Endothelial cell of hepatic sinusoid (primary cell): ENCODE results near the gene TRAF4.

ENCODE experiments used
- in situ Hi-C: cut with HindIII; loops from 2 replicates; pipeline ENCODE4 v1.10.0; 2017; ENCODE audit warnings: low sequenced_read_pairs

Gene TRAF4, protein sequence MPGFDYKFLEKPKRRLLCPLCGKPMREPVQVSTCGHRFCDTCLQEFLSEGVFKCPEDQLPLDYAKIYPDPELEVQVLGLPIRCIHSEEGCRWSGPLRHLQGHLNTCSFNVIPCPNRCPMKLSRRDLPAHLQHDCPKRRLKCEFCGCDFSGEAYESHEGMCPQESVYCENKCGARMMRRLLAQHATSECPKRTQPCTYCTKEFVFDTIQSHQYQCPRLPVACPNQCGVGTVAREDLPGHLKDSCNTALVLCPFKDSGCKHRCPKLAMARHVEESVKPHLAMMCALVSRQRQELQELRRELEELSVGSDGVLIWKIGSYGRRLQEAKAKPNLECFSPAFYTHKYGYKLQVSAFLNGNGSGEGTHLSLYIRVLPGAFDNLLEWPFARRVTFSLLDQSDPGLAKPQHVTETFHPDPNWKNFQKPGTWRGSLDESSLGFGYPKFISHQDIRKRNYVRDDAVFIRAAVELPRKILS

DNA sequence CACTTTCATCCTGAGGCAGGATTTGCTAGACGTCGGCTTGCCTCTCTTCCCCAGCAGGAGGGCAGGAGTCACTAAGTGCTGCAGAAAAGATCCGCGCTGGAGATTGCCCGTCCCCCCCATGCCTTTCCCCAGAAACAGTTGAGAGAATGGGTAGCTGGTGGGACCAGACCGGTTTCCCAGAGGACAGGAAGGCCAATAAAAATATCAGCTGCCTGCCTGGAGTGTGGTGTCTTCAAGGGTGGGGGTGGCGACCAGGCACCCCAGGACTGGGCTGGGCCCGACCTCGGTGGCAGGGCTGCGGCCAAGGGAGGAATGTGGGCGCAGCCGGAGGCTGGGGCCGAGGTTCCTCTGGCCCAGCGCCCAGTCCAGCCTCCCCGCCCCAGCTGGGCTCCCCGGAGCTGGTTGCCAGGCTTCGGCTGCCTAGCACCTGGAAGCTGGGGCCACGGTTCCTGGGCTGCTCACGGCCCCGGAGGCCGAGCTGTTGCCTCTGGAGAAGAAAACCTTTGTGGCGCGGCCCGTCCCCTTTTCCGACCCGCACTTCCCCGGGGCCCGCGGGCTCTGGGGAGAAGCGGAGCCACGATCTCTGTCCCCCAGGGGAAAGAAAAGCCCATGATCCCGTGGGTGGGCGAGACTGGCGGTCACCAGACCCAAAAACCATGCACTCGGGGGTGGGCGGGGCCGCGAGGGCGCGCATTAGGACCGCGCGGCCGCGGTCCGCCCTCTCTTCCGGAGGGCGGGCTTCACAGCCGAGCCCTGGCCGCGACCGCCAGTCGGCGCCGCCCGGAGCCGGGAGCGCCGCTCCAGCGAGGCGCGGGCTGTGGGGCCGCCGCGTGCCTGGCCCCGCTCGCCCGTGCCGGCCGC, at the start of gene TRAF4:
TRAF4 (plus strand) TSS at position 769 of the 861 bp plus-strand sequence. CDS start 102 bp downstream, outside the sequence.
- in situ Hi-C loops = no loop called here

DNA sequence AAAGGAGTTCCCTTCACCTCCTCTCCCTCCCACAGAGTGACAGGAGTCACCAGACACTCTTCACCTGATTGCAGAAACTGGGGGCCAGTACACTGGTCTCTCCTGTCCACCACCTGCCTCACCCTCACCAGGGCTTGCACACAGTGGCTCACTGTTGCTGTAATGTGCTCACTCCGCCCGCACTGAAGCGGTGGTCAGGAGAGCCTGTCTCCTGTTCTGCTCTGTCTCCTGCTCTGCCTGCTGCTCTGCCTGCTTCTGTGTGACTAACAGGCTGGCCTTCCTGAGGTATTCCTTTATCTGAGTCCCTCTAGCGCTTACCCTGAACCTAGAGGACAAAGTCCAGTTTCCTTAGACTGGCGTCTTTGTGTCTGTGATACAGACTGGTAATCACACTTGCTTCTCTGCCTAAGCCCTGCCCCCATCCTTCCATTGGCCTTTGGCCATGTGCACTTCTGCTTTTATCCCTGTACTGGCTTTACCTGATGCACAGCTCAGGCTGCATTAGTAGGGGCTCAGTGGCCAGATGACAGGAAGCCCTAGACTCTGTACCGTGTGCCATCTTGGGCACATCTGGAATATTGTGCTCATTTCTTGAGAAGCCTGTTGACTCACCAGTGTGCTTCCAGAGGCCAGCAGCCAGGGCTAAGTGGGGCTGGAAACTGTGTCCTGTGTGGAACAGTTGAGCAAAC, 45.4 kb upstream of the TRAF4 start:
- in situ Hi-C loops = no loop called here

DNA sequence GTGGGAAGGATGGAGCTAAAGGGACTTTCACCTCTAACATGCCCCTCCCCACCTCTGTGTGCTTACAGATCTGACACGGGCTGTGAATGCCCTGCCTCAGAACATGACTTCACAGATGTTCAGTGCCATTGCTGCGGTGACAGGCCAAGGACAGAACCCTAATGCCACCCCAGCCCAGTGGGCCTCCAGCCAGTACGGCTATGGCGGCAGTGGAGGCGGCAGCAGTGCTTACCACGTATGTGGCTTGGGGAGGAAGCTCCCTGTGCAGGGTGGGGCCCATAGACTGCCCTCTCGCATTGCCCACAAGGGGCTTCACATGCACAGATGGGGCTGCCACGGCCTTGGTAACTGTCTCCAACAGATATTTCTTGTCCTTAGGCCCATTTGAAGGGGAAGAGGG, 43.5 kb upstream of the TRAF4 start:
- in situ Hi-C loops = no loop called here

DNA sequence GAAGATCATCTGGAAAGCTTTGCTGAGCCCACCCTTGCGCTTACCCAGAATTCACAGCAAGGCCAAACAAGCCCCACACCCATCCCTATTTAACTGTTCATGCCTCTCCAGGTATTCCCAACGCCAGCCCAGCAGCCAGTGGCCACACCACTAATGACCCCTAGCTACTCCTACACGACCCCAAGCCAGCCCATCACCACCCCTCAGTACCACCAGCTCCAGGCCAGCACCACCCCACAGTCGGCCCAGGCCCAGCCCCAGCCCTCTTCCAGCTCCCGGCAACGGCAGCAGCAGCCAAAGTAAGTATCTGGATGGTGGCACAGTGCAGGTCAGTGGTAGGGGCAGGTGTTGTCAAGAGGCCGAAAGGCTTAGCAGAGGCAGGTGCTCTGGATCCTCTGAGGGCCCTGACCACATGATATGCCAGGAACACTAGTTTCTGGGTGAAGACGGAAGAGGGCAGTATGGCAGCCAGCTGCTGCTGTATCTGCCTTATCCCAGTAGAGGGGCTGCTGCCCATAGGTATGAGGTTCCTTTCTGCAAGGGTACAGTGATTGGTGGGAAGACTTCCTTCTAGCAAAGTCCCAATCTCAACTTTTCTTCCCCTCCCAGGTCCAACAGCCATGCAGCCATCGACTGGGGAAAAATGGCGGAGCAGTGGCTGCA, 42.9 kb upstream of the TRAF4 start:
- in situ Hi-C loops = no loop called here

DNA sequence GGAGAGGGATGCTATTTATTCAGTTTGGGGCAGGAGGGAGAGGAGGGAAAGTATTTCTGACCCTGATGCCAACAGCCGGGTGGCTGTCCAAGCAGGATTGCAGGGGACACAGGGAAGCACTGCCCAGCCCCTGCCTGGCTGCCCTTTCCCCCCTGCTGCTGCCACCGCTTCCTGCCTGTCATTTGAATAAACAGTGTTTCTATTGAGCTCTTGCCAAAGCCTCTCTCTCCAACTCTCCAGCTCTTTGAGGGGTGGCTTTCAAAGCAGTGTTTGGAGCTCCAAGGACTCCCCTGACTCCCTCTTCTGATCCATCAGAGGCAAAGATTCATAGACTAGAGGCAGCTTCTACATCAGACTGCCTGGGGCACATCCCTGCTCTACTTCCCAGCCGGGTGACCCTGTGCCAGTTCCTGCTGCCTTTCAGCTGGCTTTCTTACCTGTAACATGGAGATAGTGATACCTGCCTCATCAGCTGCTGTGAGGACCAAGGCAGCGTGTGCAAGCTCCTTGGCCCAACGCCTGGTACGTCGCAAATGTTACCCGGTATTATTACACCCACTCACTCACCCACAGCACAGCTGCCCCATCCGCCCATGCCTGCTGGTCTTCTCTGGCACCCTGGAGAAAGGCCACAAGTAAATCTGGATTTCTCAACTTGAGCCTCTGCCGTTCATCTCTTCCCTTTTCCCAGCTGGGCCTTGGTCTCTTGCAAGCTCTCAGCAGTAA, 41.6 kb upstream of the TRAF4 start:
- in situ Hi-C loops = no loop called here

DNA sequence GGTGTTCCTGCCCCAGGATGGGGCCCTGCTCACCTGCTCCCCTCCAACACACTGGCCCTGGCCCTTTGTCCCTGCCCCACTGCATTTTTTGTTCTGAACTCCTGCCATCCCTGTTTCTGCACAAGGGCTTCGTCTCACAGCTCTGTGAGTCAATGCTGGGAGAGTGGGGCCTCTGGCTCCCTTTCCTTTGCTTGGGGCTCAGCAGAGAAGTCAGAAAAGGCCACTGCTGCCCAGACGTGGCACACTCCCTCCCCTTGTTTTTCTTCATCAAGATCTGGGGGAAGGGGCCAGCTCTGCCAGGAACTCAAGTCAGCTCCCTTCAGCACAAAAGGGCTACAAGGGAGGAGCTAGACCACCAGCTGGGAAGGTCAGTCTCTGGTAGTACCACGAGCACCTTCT, 41.1 kb upstream of the TRAF4 start:
- in situ Hi-C loops = no loop called here

DNA sequence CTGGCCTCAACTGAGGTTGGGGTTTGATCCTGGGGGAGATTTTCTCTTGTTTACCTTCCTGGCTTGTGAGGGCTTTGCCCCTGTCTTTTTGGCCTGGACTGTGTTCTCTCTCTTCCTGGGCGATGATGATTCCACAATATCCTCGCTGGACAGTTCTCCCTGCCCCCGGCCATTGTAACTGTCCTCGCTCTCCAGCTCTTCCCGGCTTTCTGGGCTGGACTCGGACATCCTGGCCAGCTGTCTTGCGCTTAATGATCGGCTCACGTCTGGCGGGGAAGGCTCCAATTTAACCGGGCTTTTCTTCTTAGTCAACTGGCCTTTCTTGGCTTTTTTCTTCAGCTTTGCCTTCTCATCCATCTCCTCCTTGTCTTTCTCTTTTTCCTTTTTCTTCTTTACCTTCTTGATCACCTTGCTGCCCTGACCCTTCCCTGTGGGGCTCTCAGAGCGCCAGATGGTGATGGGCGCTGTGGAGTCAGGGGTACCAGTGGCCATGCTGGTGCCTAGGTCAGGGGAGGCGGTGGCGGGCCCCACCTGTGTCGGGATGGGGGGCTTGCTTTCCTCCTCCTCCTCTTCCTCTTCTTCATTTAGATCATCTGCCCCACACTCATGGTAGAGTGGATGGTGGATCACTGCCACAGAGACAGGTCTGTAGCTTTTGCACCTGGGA, 40.1 kb upstream of the TRAF4 start:
- in situ Hi-C loops = no loop called here

DNA sequence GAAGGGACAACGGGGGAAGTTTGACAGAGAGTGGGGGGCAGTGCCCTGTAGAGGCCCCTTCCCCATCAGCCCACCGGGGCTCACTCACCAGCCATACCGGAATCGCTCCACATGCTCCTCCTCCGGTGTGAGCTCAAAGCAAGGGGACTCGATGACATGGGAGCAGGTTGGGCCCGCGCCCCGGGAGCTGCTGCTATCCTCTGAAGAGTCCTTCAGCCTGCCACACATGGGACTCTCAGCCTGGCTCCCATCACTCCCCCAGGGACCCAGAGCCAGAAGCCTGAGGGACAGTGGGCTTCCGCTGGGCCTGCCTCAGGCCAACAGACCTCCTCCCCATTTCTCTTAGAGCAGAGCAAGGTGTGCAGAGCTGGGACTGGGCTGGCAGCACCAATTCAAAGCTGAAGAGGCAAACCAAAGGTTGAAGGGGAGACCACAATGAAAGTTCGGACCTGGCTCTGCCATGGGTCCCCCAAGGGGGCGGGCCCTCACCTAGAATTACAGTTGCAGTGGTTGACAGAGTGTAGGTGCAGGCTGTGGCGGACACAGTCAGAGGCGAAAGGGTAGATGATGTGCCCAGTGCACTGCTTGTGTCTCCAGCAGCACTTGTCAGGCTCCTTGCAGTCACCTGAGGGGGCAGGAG, 39.5 kb upstream of the TRAF4 start:
- in situ Hi-C loops = no loop called here

DNA sequence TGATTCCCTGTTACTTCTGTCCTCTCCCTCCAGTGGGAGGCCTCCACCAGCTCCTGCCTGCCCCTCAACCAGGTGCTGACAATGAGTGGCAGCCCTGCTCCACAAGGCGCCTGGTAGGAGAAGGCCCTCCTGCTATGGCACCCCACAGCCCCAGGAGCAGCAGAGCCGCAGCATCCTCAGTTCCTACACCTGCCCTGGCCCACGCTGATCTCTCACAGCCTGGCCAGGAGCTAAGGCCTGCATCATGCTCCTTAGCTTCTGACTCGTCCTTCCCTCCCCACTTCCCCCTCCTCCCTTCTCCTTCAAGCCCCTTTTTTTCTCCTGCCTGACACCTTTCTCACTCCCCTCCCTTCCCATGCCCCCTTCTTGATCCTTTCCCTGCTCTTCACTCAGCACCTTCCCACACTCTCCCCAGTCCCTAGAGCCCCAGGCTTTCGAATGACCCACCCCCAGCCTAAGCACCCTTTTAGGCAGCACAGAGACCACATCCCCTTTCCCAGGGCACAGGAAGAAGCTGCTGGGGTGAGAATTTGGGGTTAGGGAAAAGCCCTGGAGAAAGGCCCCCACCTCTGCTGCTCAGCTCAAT, 38.6 kb upstream of the TRAF4 start:
- in situ Hi-C loops = no loop called here

DNA sequence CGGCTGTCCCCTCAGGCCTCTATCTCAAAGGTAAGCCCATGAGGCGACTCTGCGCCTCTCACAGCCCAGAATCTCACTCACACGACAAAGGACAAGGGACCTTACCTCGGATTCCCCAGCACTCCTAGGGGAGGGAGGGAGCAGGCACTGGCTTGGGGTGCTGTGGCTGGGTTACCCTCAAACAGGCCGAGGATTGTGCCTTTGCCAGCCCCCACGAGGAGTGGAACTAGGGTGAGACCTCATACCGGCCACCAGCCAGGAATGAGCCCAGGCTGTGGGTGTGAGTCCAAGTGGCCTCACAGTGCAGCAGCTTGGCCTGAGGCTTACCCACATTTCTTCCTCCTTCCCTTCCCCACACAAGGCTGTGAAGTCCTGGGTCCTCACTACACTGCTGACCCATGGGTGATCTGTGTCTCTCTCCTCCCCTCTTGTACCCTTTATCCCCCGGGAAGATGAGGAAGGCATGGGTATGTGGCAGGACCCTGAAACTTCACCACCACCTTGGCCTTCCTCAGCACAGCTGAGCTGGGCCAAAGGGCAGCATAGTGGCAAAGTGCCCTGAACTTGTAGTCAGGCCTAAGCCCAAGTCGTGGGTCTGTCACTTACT, 38.0 kb upstream of the TRAF4 start:
- in situ Hi-C loops = no loop called here

DNA sequence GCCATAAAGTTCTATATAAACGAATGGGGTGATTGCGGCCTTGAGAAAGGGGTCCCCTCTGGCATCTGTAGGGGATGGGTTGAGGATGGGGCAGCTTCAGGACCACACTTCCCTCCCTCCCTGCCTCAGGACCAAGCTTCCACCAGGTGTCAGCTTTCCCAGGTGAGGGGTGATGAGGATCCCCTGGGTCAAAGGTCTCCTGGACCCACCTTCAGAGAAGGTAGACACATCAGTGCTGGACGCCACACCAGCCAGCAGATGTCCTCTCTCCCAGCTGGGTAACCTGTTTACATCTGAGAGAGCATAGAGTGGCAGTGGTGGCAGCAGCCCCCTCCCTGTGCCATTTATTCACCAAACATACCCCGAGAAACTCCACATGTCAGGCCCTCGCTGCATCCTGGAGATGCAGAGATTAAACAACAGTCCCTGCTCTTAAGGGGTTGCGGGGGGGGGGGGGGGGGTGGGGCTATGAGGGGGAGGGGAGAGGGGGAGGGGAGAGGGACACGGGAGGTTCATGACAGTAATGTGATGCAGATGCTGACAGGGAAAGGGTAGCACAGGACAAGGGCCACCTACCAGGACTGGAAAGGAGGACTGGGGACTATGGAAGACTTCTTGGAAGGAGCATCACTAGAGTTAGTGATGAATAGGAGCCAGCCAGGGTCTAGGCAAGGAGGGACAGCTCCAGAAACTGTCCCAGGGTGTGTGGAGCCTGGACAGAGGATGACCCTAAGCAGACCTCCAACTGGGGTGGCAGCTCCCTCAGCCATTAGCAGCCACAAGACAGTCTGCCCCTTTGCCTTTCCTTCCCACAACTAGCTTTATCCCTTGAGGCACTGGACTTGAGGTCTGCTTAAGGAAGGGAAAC, 37.1 kb upstream of the TRAF4 start:
- in situ Hi-C loops = no loop called here

DNA sequence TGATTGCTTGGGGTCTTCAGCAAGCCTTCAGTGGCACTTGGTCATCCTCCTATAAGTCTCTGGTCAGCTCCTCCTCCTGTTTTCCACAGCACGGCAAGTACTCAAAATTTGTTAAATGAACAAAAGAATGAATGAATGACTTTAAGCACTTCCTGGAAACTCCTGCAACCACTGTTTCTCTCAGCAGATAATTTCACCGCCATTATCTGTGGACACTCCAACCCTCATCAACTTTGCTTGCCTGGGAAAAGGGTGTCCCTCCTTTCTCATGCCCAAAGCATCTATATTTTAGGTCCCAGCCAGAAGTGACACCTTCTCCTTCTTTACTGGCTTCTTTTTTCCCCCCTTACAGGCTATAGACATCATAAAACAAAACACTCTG, 36.5 kb upstream of the TRAF4 start:
- in situ Hi-C loops = no loop called here

DNA sequence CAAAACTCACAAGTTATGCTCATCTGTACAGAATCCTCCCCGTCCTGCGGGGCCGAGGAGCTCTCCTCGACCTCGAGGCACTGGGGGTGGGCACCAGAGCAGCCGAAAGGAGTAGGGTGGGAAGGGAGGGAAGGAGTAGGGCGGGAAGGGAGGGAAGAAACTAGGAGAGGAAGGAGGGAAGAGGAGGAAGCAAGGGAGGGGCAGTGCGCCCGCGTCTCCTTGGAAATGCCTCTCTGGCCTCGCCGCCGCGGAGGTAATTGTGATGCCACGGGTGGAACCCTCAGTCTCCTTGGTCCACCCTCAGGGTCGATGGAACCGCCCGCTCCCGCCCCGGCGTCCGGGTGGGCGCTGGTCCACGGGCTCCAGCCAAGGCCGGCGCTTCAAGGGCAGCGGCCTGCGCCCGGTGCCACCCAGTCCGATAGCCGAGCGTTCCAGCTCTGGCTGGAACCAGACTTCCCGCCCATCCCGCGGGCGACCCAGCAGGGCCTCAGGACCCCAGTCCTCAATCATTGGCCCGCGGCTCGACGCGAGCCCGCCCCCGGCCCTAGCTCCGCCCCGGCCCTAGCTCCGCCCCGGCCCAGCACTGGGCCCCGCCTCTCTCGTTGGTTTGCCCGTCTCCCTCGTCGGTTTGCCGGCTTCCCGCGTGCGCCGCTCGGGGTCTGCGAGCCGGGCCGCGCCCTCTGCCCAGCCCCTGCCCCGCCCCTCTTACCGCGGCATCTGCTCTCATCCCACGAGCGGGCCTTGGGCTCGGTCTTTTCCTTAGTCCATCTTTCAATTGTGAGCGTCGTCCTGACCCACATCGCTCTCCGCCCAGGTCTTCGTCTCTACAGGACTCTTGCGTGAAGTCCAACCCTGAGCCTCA, 32.7 kb upstream of the TRAF4 start:
- in situ Hi-C loops = no loop called here

DNA sequence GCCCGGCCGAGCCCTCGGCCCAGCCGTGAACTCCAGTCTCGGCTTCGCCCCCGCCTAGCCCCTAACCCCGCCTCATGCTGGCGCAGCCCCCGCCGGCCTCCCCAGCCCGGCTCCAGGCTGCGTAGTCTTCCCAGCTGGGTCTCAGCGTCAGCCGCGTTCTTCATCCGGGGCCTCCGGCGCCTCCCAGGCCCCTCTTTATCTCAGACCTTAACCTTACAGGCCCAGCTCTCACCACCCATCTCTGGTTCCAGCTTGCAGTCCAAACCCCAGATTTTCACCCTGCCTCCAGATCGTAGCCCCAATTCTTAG, 32.1 kb upstream of the TRAF4 start, which contains the start of gene PROCA1:
PROCA1 (minus strand) TSS at position 166 of the 309 bp plus-strand sequence. CDS start 228 bp downstream, outside the sequence.
- in situ Hi-C loops = no loop called here

DNA sequence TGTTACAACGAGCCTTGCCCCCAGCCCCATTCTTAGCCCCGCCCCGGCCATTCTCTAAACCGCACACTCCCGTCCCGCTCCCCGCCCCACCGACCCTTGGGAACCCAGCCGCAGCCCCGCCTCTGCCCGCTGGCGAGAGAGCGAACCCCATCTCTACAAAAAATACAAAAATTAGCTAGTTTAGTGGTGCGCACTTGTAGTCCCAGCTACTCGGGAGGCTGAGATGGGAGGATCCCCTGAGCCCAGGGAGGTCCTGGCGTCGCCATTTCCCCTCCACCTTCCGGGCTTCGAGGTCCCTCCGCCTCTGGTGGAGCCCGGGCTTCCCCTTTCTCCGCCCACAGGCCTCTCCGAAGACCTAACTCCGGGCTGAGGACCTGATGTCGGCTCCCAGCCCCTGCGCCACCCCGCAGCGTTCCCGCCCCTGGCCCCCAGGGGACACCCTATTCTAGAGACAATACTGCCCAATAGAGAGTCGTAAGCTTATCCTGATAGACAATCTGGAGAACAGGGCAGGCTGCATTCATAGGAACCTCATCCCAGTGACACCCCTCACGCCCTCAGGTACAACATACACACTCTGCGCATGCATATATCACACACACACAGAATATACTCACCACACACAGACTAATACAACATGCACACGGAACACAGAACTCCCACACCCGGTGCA, 31.6 kb upstream of the TRAF4 start:
- in situ Hi-C loops = no loop called here
